Measurements from ENCODE around the gene SLC9A9.

Gene SLC9A9

GRCh38 chr3:143586576-143586975 is 261.7 kb downstream of the SLC9A9 start:
- no peak for DNase-seq

- DNase-seq: no peak
Measured at GRCh38 chr3:143585720-143586456, 262.4 kb downstream of the SLC9A9 start.

- no peak for DNase-seq
Measured at GRCh38 chr3:143584474-143584873, 263.8 kb downstream of the SLC9A9 start.

- no peak for DNase-seq
Measured at GRCh38 chr3:143581972-143582722, 266.1 kb downstream of the SLC9A9 start.

- DNase-seq: no peak
Measured at GRCh38 chr3:143578810-143579435, 269.3 kb downstream of the SLC9A9 start.

GRCh38 chr3:143576568-143577270 is 271.5 kb downstream of the SLC9A9 start:
- no peak for DNase-seq

GRCh38 chr3:143574933-143575332 is 273.3 kb downstream of the SLC9A9 start:
- no peak for DNase-seq

GRCh38 chr3:143573610-143574303 is 274.5 kb downstream of the SLC9A9 start:
- no peak for DNase-seq

- no peak for DNase-seq
Measured at GRCh38 chr3:143571548-143571947, 276.7 kb downstream of the SLC9A9 start.

- DNase-seq: no peak
Measured at GRCh38 chr3:143567823-143568222, 280.4 kb downstream of the SLC9A9 start.

GRCh38 chr3:143565951-143566350 is 282.3 kb downstream of the SLC9A9 start:
- no peak for DNase-seq

- DNase-seq: no peak
Measured at GRCh38 chr3:143563786-143564185, 284.5 kb downstream of the SLC9A9 start.

- no peak for DNase-seq
Measured at GRCh38 chr3:143562789-143563188, 285.5 kb downstream of the SLC9A9 start.

GRCh38 chr3:143559296-143559695 is 289.0 kb downstream of the SLC9A9 start:
- no peak for DNase-seq

- DNase-seq: no peak
Measured at GRCh38 chr3:143552851-143553250, 295.4 kb downstream of the SLC9A9 start.

GRCh38 chr3:143551761-143552160 is 296.5 kb downstream of the SLC9A9 start:
- no peak for DNase-seq

GRCh38 chr3:143548861-143549497 is 299.3 kb downstream of the SLC9A9 start:
- no peak for DNase-seq

- no peak for DNase-seq
Measured at GRCh38 chr3:143548393-143548792, 299.9 kb downstream of the SLC9A9 start.

GRCh38 chr3:143538577-143538981 is 309.7 kb downstream of the SLC9A9 start:
- DNase-seq: no peak

GRCh38 chr3:143538061-143538460 is 310.2 kb downstream of the SLC9A9 start:
- DNase-seq: no peak

- DNase-seq: no peak
Measured at GRCh38 chr3:143536817-143537535, 311.3 kb downstream of the SLC9A9 start.

Data from stimulated activated CD4-positive, alpha-beta T cell treated with anti-CD3 and anti-CD28 coated beads, Interleukin-12 subunit alpha, Interleukin-12 subunit beta, amount 100 ng/mL, for 4 hours (primary cell).